ENCODE results near the gene TOLLIP. TPM values are rescaled to one million over a fixed set of nuclear protein-coding genes. Genes with fewer than 3 reads are reported as not detected.

The TOLLIP gene
- total and polyA plus RNA-seq, 9 of the 15 experiments (the other 6 are each of a cell fraction or from before 2014, with no cell fraction given) = 0.23 to 22.8 (median 7.1) TPM

DNA sequence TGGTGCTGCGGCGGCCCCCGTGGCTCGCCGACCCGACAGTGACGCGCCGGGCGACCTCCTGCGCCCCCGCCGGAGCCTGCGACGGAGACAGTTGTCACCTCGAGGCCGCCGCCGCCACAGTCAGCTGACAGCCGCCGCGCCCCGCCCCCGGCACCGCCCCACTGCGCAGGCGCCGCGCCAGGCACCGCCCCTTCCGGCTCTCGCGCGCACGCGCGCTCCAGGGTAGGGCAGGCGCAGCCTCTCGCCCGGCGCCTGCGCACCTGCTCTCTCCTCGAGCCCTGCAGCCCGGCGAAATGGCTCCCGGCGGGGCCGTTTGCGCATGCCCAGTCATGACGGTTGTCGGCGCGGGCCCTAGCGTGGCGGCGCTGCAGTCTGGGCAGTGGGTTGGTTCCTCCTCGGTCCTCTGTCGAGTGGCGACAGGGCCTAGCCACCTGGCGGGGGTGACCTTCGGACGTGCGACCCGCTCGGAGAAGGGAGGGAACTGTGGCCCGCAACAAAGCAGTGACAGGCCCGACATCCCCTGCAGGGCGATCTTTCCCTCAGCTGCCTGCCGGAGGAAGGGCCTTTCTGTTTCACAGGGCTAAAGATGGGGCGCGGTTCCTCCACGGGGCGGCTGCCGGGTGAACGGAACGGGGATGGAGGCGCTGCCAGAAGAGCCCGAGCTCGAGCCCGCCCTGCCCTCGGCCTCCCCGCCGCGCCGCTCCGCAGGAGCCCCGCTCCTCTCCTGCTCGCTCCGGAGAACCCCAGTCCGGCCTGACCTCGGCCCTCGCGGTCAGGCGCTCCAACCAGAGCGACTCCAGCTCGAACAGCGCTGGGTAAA, at the start of gene TOLLIP (continued):
- no peak for TF ChIP-seq GATAD2B (IDR thresholded peaks at IDR 0.05; ENCODE audit: borderline replicate concordance)
- no peak for TF ChIP-seq TRIM24 (IDR thresholded peaks at IDR 0.05)
- TF ChIP-seq, protein P1, sequence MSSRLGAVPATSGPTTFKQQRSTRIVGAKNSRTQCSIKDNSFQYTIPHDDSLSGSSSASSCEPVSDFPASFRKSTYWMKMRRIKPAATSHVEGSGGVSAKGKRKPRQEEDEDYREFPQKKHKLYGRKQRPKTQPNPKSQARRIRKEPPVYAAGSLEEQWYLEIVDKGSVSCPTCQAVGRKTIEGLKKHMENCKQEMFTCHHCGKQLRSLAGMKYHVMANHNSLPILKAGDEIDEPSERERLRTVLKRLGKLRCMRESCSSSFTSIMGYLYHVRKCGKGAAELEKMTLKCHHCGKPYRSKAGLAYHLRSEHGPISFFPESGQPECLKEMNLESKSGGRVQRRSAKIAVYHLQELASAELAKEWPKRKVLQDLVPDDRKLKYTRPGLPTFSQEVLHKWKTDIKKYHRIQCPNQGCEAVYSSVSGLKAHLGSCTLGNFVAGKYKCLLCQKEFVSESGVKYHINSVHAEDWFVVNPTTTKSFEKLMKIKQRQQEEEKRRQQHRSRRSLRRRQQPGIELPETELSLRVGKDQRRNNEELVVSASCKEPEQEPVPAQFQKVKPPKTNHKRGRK (tag; IDR thresholded peaks at IDR 0.05) = no peak
- no peak for TF ChIP-seq RBM15 (IDR thresholded peaks at IDR 0.05; ENCODE audit: insufficient read depth, low read length)
- TF ChIP-seq, protein P2, sequence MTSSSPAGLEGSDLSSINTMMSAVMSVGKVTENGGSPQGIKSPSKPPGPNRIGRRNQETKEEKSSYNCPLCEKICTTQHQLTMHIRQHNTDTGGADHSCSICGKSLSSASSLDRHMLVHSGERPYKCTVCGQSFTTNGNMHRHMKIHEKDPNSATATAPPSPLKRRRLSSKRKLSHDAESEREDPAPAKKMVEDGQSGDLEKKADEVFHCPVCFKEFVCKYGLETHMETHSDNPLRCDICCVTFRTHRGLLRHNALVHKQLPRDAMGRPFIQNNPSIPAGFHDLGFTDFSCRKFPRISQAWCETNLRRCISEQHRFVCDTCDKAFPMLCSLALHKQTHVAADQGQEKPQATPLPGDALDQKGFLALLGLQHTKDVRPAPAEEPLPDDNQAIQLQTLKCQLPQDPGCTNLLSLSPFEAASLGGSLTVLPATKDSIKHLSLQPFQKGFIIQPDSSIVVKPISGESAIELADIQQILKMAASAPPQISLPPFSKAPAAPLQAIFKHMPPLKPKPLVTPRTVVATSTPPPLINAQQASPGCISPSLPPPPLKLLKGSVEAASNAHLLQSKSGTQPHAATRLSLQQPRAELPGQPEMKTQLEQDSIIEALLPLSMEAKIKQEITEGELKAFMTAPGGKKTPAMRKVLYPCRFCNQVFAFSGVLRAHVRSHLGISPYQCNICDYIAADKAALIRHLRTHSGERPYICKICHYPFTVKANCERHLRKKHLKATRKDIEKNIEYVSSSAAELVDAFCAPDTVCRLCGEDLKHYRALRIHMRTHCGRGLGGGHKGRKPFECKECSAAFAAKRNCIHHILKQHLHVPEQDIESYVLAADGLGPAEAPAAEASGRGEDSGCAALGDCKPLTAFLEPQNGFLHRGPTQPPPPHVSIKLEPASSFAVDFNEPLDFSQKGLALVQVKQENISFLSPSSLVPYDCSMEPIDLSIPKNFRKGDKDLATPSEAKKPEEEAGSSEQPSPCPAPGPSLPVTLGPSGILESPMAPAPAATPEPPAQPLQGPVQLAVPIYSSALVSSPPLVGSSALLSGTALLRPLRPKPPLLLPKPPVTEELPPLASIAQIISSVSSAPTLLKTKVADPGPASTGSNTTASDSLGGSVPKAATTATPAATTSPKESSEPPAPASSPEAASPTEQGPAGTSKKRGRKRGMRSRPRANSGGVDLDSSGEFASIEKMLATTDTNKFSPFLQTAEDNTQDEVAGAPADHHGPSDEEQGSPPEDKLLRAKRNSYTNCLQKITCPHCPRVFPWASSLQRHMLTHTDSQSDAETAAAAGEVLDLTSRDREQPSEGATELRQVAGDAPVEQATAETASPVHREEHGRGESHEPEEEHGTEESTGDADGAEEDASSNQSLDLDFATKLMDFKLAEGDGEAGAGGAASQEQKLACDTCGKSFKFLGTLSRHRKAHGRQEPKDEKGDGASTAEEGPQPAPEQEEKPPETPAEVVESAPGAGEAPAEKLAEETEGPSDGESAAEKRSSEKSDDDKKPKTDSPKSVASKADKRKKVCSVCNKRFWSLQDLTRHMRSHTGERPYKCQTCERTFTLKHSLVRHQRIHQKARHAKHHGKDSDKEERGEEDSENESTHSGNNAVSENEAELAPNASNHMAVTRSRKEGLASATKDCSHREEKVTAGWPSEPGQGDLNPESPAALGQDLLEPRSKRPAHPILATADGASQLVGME (CRISPR knock-in tag; IDR thresholded peaks at IDR 0.05) = no peak
- no peak for TF ChIP-seq NR2F6 (CRISPR knock-in tag; IDR thresholded peaks at IDR 0.05)
- peak; percentile 88 to 97; a peak in 3 of 4 replicates for TF ChIP-seq SIN3A (IDR thresholded peaks at IDR 0.05; ENCODE audit: borderline replicate concordance in 2 of 2, control insufficient read depth in 1 of 2, low read depth in 2 of 2, low read length in 2 of 2)
- TF ChIP-seq BRCA1 (IDR thresholded peaks at IDR 0.05) = no peak
- no peak for TF ChIP-seq BRCA1 (CRISPR knock-in tag; IDR thresholded peaks at IDR 0.05)
- TF ChIP-seq SAP30 (IDR thresholded peaks at IDR 0.05; ENCODE audit: borderline replicate concordance, insufficient read depth, low read depth, low read length, poor library complexity, severe bottlenecking) = peak; percentile 90
- TF ChIP-seq HDAC3 (IDR thresholded peaks at IDR 0.05; ENCODE audit: borderline replicate concordance, partially characterized antibody) = no peak
- TF ChIP-seq ZNF175 (CRISPR knock-in tag; IDR thresholded peaks at IDR 0.05; ENCODE audit: low read depth) = no peak
- TF ChIP-seq HLTF (IDR thresholded peaks at IDR 0.05) = no peak
- TF ChIP-seq SREBF1 (IDR thresholded peaks at IDR 0.05; ENCODE audit: borderline replicate concordance, low read depth, low read length) = no peak
- no peak for TF ChIP-seq SNIP1 (IDR thresholded peaks at IDR 0.05; ENCODE audit: low read depth)
- TF ChIP-seq CEBPG (CRISPR knock-in tag; IDR thresholded peaks at IDR 0.05) = no peak
- no peak for TF ChIP-seq CEBPG (tag; conservative IDR thresholded peaks at IDR 0.05 in 1 of 2, IDR thresholded peaks at IDR 0.05 in 1 of 2)
- TF ChIP-seq CBX8 (IDR thresholded peaks at IDR 0.05; ENCODE audit: borderline replicate concordance, extremely low read depth, low read depth, low read length, poor library complexity, severe bottlenecking) = no peak
- TF ChIP-seq SMARCE1 (IDR thresholded peaks at IDR 0.05) = no peak
- TF ChIP-seq CBFB (CRISPR knock-in tag; IDR thresholded peaks at IDR 0.05) = no peak
- TF ChIP-seq ZNF408 (CRISPR knock-in tag; IDR thresholded peaks at IDR 0.05; ENCODE audit: low read depth) = no peak

All from K562 (cell line).